Keratinocyte (primary cell): ENCODE measurements around the gene ALOX15B.

Source experiments
- EZH2 ChIP-seq: IDR thresholded peaks from one replicate; pipeline ENCODE4 v1.6.1; 2012; ENCODE audit warnings: inconsistent platforms, mild to moderate bottlenecking, low read length, moderate library complexity
- TF ChIP-seq, protein P1 (sequence below), 3 experiments: IDR thresholded peaks in 1 of 3; conservative IDR thresholded peaks in 1 of 3; optimal IDR thresholded peaks in 1 of 3; 2 replicates in 2 of 3; 3 replicates in 1 of 3; pipeline versions ENCODE3 to v1.5.1; 2011; ENCODE audit warnings: low read length in 3 of 3, mild to moderate bottlenecking in 3 of 3, moderate library complexity in 2 of 3, control low read depth in 1 of 3, inconsistent platforms in 1 of 3; ENCODE audit not compliant: insufficient read depth in 2 of 3; ENCODE audit errors: extremely low read depth in 1 of 3

- TF ChIP-seq, protein P1, sequence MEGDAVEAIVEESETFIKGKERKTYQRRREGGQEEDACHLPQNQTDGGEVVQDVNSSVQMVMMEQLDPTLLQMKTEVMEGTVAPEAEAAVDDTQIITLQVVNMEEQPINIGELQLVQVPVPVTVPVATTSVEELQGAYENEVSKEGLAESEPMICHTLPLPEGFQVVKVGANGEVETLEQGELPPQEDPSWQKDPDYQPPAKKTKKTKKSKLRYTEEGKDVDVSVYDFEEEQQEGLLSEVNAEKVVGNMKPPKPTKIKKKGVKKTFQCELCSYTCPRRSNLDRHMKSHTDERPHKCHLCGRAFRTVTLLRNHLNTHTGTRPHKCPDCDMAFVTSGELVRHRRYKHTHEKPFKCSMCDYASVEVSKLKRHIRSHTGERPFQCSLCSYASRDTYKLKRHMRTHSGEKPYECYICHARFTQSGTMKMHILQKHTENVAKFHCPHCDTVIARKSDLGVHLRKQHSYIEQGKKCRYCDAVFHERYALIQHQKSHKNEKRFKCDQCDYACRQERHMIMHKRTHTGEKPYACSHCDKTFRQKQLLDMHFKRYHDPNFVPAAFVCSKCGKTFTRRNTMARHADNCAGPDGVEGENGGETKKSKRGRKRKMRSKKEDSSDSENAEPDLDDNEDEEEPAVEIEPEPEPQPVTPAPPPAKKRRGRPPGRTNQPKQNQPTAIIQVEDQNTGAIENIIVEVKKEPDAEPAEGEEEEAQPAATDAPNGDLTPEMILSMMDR (optimal IDR thresholded peaks at IDR 0.05 in 1 of 3, IDR thresholded peaks at IDR 0.05 in 1 of 3, conservative IDR thresholded peaks at IDR 0.05 in 1 of 3; ENCODE audit: extremely low read depth in 1 of 3, insufficient read depth in 2 of 3, low read length in 3 of 3) = no peak
- TF ChIP-seq EZH2 = no peak
These were observed 37.8 kb downstream of the ALOX15B start for GRCh38 chr17:8076502-8077266.
